Astrocyte (in vitro differentiated cells and primary cell): ENCODE results near the gene FAM131A.

Experiments
- EZH2 ChIP-seq: IDR thresholded peaks from 2 replicates; pipeline ENCODE4 v1.6.1; 2012; ENCODE audit warnings: mild to moderate bottlenecking, low read length, inconsistent platforms; ENCODE audit not compliant: insufficient read depth
- TF ChIP-seq, protein P1 (sequence below): IDR thresholded peaks from 2 replicates; pipeline ENCODE4 v1.5.1; 2011; ENCODE audit warnings: low read depth, mild to moderate bottlenecking, inconsistent platforms, low read length, moderate library complexity; ENCODE audit not compliant: insufficient read depth

DNA sequence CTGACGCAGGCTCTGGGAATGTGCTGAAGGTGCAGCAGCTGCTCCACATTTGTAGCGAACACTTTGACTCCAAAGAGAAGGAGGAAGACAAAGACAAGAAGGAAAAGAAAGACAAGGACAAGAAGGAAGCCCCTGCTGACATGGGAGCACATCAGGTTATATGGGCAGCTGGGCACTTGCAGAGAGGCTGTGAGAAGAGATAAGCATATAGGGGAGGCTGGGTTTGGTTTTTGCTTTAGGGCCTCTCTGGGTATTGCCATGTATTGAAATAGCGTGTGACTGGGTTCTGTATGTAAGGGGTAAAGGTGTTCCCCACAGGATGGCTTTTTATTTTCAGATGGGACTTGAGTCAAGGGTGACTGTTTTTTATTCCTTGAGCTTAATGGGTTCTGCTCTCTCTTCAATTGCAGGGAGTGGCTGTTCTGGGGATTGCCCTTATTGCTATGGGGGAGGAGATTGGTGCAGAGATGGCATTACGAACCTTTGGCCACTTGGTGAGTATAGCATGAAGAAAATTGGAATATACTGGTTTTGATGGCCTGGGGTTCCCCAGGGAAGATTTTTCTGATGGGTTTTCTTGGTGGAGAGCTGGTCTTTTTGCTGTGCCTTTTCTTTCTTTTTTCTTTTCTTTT, 30.9 kb upstream of the FAM131A start:
- TF ChIP-seq, protein P1, sequence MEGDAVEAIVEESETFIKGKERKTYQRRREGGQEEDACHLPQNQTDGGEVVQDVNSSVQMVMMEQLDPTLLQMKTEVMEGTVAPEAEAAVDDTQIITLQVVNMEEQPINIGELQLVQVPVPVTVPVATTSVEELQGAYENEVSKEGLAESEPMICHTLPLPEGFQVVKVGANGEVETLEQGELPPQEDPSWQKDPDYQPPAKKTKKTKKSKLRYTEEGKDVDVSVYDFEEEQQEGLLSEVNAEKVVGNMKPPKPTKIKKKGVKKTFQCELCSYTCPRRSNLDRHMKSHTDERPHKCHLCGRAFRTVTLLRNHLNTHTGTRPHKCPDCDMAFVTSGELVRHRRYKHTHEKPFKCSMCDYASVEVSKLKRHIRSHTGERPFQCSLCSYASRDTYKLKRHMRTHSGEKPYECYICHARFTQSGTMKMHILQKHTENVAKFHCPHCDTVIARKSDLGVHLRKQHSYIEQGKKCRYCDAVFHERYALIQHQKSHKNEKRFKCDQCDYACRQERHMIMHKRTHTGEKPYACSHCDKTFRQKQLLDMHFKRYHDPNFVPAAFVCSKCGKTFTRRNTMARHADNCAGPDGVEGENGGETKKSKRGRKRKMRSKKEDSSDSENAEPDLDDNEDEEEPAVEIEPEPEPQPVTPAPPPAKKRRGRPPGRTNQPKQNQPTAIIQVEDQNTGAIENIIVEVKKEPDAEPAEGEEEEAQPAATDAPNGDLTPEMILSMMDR = no peak
- no peak for TF ChIP-seq EZH2
